DMS53 treated with DMSO at 0.1 percent for 48 hours (cell line): ENCODE measurements around the gene FOXN3.

Source experiments
- DNase-seq: peaks from one replicate; lab custom pipeline; 2025; ENCODE audit not compliant: unreplicated experiment; lab: John Stamatoyannopoulos, UW

Gene FOXN3

DNA sequence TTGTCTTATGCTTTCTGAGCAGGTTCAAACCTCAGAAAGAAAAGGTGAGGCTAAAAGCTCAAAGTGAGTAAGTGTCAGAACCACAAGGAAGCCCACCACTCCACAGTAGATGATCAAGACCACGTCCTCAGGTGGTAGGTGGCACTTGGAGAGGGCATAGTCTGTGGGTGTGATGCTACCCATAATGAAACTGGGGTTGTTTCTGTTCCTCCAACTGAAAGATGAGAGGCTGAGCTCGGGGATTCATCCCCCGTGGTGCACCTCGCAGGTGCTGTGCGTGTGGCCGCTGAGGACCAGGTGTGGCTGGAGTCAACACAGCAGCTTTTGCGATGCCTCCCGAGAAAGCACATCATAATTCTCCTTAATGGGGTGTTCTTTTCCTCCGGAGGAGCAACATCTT, 306.9 kb downstream of the FOXN3 start:
- no peak for DNase-seq

DNA sequence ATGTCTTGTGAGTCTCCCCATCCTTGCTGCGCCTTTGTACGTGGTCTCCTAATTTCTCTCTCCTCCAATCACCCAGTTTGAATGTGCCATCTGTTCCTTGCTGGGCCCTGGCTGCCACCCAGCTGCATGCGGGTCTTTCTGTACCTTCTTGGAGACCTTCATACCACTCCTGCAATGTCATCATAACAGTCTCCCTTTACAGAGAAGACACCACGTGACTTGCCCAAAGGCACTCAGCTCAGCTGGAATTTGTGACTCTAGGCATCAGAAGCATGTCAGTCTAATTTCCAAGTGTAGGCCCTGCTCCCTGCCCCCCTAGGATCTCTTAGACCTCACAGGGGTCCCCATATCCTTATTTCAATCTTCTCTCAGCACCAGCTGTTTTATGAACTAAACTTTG, 308.4 kb downstream of the FOXN3 start:
- no peak for DNase-seq

GRCh38 chr14:89107626-89108025, 309.4 kb downstream of the FOXN3 start:
- DNase-seq = no peak
